ENCODE results near the gene FAM240B.

DNA sequence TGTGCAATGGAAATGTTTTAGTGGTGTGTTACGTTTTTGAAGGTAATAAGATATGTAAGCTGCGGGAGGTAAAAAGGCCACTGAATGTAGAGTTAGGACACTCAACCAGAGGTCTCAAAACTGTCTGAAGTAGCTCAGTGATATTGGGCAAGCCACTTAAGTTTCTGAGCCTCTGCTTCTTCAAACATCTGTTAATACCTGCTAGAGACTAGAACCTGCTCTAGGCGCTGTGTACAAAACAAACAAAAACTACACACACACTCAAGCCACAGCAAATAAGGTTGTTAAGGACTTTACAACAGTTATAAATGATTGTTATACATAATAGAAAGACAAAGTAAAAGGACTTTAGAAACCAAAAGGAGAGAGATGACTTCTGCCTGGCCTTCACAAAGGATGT, 24.6 kb upstream of the FAM240B start:
- TF ChIP-seq RAD21 (IDR thresholded peaks at IDR 0.05; ENCODE audit: low read length) (no peak), POLR2A (IDR thresholded peaks at IDR 0.05; ENCODE audit: low read depth, low read length) (no peak), BHLHE40 (IDR thresholded peaks at IDR 0.05; ENCODE audit: low read depth, low read length) (no peak), NFE2L2 (IDR thresholded peaks at IDR 0.05; ENCODE audit: low read depth, low read length) (no peak), SMC3 (IDR thresholded peaks at IDR 0.05; ENCODE audit: low read depth, low read length) (no peak), FOS (IDR thresholded peaks at IDR 0.05; ENCODE audit: low read depth, low read length) (no peak), MAZ (IDR thresholded peaks at IDR 0.05; ENCODE audit: borderline replicate concordance, low read depth, low read length) (no peak), RFX5 (IDR thresholded peaks at IDR 0.05; ENCODE audit: low read depth, low read length) (no peak), CEBPB (IDR thresholded peaks at IDR 0.05; ENCODE audit: low read depth, low read length) (no peak)
- TF ChIP-seq, protein P1, sequence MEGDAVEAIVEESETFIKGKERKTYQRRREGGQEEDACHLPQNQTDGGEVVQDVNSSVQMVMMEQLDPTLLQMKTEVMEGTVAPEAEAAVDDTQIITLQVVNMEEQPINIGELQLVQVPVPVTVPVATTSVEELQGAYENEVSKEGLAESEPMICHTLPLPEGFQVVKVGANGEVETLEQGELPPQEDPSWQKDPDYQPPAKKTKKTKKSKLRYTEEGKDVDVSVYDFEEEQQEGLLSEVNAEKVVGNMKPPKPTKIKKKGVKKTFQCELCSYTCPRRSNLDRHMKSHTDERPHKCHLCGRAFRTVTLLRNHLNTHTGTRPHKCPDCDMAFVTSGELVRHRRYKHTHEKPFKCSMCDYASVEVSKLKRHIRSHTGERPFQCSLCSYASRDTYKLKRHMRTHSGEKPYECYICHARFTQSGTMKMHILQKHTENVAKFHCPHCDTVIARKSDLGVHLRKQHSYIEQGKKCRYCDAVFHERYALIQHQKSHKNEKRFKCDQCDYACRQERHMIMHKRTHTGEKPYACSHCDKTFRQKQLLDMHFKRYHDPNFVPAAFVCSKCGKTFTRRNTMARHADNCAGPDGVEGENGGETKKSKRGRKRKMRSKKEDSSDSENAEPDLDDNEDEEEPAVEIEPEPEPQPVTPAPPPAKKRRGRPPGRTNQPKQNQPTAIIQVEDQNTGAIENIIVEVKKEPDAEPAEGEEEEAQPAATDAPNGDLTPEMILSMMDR (conservative IDR thresholded peaks at IDR 0.05; ENCODE audit: low read depth, low read length) = no peak
